HK-2 (cell line): ENCODE results near the gene CAST.

Experiments used
- DNase-seq: peaks from one replicate; pipeline ENCODE4 v3.0.0-alpha.2; 2018; ENCODE audit not compliant: unreplicated experiment

Gene CAST

GRCh38 chr5:96671441-96671840 is 9.3 kb downstream of the CAST start:
- DNase-seq, result no peak

- DNase-seq, result no peak
Observed at GRCh38 chr5:96673127-96673526, 11.0 kb downstream of the CAST start.

- DNase-seq, result no peak
Observed at GRCh38 chr5:96675882-96676281, 13.7 kb downstream of the CAST start.

DNA sequence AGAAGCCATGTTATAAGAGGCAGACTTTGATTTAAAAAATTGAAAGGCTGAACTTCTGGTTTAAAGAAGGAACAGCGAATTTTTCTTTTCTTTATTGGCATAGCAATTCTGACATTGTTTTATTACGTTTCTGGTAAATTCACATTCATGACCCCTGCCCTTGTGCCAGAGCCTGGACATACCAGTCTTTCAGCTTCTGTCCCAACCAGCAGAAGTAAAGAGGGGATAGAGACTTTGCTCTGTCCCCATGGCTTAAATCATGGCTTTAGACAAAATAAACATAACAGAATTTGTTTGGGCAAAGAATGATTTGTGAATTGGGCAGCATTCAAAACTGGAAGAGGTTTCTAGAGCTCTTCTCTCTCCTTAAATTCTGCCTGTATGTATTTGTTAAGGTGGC is 15.3 kb downstream of the CAST start:
- no peak for DNase-seq

- DNase-seq, result no peak
Observed at GRCh38 chr5:96679293-96679692, 17.1 kb downstream of the CAST start.

GRCh38 chr5:96680759-96681470 is 18.7 kb downstream of the CAST start:
- no peak for DNase-seq

DNA sequence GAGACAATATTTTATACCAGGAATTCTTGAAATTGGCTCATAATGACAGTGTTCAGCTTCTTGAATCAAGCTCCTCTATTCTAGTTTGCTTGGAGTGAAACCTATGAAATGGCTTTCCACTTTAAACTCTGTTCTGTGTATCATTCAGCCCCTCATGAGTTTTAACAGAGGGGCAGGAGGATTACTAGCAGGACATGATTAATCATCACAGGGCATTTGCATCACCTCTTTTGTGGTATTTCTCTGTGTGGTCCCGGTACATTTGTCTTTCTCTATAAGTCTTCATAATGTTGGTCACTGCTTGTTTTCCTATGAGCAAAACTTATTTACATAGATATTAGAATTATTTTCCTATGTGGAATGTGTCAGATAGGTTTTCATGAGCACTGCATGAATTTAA is 21.2 kb downstream of the CAST start:
- no peak for DNase-seq

DNA sequence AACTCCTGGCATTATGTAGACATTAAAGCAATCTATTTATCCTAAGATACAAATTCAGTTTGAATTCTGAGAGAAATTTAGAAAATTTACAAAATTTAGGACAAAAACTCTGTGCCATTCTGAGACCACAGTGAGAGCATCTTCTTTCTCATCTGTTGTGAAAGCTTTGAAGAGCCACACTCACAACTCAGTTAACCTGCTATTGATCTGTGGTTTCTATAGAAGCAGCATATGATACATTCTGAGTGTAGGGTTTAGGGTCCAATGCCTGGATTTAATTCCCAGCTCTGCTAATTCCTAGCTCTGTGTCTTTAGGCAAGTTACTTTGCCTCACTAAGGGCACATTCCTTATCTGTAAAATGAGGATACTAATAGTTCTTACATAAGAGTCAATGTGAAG is 21.6 kb downstream of the CAST start:
- no peak for DNase-seq

DNA sequence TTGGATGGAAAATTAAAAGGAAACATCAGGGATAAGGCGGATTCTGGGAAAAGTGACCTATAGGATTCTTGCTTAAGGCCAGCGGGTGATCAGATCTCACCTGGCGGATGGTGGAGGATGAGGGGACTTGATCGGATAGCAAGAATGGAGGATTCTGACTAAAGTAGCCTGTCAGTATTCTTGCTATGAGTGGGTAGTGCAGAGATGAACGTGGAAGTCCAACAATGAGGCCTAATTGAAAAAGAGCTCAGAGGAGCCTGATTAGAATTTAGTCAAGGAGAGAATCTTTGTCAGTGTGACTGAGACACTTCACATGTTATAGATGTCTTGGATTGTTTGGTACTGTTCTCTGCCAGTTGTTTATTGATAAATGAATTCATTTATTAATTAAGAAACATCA is 24.9 kb downstream of the CAST start:
- no peak for DNase-seq

- DNase-seq, result no peak
Observed at GRCh38 chr5:96687812-96688453, 25.8 kb downstream of the CAST start.

- no peak for DNase-seq
Observed at GRCh38 chr5:96690861-96691260, 28.7 kb downstream of the CAST start.

DNA sequence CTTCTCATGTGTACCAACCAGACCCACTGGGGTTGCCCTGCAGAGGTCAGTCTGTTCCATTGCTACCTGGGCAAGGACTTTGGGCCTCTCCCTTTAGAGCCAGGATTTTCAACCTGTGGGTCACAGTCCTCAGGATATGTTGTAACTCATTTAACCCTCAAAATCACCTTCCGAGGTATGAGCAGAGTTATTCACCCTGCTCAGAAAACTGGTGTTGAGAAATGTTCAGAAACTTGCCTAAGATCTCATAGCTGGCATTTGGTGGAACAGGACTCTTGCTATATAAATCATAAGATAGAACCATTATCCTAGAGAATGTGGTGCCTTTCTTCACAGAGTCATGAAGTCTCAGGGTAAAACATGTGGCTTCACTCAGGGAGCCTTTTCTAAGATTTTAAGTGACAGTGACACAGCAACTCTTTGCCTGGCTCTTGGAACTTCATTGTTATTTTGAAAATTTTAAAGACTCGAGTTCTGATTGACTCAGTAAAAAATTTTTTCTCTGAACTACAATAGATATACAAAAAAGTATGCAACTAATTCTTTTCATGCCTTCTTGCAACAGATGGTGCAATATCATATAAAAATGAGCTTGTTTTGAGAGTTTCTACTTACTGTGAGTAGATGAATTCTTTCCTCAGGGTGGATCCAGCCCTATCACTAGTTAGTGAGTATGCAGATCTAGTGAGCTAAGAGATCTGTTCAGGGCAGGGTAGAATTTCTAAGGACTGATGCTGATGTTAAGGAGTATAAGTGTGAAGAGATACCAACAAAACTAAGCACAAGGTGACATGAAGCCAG is 29.5 kb downstream of the CAST start:
- no peak for DNase-seq

DNA sequence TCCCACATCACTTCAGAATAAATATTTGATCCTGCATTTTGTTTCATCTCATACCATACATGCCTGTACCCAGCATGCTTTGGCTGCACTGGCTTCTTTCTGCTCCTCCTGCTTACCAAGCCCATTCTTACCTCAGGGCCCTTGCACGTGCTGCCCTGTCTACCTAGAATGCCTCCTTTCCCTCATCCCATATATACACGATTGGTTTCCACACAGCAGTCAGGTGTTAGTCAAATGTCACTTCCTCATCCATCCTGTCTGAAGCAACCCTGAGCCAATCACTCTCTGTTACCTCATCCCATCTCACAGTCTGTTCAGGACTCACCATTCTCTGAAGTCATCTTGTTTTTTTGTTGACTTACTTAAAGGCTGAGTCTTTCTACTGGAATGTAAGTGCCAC is 30.3 kb downstream of the CAST start:
- DNase-seq, result no peak

GRCh38 chr5:96699186-96699820 is 37.1 kb downstream of the CAST start:
- no peak for DNase-seq

DNA sequence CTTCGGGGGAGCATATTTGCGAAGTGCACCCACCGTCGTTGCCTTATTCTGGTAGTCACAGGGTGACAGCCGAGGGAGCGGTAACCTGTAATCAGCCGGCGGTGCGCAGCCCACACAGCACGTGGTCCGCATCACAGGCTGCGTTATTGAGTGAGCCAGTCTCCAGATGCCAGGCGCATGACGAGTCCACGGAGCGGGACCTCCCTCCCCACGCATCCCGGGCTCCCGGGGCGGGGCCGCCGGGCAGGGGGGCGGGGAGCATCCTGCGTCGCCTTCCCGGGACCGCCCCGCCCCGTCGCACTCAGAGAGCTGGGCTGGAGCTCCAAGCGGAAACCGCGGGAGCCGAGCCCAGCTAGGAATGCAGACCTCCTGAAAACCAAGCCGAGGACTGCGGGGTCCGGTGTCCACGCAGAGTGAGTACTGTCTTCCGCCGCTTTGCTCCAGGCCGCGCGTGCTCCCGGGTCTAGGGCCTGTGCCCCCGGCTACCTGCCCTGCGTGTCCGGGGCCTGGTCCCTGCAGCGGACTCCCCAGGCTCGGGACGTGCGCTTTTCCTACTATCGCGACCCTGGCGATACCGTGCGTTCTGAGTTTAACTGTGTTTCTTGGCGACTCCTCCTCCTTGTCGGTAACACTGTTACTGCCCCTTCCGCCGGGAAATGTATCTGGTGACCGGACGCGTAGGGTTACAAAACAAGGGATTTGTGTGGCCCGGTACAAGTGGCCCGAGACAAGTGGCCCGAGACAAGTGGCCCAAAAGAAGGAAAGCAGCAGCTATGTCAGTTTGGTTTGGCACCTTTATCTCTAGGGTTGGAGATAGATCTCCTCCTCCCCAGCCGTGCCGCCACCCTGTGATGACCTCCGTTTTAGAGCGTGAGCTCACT is 40.6 kb downstream of the CAST start:
- DNase-seq, result peak; percentile 89

DNA sequence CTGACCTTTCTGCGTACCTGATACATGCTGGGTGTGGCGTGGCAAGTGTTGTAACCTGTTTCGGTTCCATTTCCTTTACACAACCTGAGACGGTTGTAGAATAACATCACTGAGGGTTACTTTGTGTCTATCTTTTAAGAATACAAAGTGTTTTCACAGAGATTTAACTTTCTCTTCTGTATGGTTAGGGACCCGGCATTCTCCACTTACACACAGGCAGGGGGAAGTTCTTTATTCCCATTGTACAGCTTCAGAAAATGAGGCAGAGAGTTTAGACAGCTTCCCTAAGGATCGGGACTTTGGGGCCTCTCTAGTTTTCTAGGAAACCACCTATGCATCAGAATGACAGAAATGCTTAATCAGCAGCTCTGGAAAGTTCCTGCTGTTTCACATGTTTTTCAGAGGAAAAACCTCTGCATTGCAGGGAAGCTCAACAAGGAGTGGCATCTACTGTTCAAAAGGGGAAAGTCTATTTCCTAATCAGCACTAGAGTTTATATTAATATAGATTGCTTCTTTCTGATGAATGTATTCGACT is 41.3 kb downstream of the CAST start:
- DNase-seq, result no peak

DNA sequence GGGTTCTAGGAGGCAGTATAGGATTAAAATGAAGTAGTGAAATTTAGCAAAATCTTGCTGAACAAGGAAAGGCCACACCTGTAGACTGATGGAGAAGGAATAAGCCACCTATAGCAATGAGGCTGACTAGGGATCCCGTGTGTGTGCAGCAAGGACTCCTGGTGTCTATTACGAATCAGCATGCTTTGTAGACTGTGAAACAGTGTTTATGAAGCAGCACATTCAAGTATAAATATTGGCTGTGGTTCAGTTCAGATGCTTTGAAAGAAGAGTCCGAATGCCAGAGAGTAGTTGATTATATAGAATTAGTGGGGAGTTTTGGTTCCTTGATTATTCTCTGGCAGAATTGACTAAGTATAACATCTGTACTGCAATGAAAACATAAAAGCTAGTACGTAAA is 41.8 kb downstream of the CAST start:
- DNase-seq, result no peak

GRCh38 chr5:96706433-96707111 is 44.4 kb downstream of the CAST start:
- DNase-seq, result no peak

- DNase-seq, result no peak
Observed at GRCh38 chr5:96708600-96708999, 46.4 kb downstream of the CAST start.

DNA sequence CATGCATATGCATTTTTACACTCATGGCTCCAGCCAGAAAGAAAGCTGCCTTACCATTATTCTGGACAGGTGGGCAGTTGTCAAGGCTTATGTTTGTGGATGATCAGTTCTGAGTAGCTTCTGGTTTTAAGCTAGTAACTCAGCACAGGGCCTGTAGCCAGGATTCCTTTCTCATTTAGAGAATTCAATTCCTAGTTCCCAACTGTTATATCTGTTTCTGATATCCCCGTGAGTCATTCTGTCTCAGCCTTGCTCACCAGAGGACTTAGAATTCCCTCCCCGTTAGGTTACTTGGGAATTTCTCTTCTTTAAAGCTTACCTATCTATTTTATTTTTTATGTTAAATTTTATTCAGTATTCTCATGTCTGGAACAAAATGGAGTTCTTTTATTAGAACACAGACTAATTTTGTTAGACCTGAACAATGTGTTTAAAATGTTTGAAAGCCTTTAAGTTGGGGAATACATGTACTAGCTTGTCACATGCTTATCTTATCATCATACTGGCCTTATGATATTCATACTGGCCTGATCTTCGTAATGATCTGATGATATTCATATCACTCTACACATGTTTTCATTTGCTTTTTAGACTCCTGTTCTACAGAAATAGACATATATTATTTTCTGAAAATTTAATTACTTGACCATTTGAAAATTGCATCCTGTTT is 47.1 kb downstream of the CAST start:
- no peak for DNase-seq
